ENCODE measurements around the gene TP53BP2.

- TF ChIP-seq POLR2A (IDR thresholded peaks at IDR 0.05) = no peak
- no peak for TF ChIP-seq CTCF (IDR thresholded peaks at IDR 0.05 in 8 of 11, conservative IDR thresholded peaks at IDR 0.05 in 3 of 11)
These were observed 43.1 kb downstream of the TP53BP2 start for GRCh38 chr1:223802602-223803001.
